WTC11 (cell line): ENCODE measurements around the gene LDLRAD1. TPM values are rescaled to one million over a fixed set of nuclear protein-coding genes. Genes with fewer than 3 reads are reported as not detected.

ENCODE experiments used
- ATAC-seq: fragments of 200-7000 bp; cut with Tn5 transposase; 2 replicates; pipeline ENCODE4 v1.10.0; 2021; ENCODE audit warnings: mild to moderate bottlenecking, moderate library complexity
- CTCF ChIA-PET: fragments of 300-600 bp; sonication (Branson Sonifier 250); formaldehyde crosslinking; loops from one replicate; lab custom pipeline; 2021; ENCODE audit warnings: antibody characterized with exemption; lab: Charles Lee
- POLR2A ChIA-PET: fragments of 350-600 bp; sonication (Branson Sonifier 250); formaldehyde crosslinking; loops from one replicate; lab custom pipeline; 2021; ENCODE audit warnings: antibody characterized with exemption; lab: Charles Lee
- DNase-seq: peaks from one replicate; pipeline ENCODE4 v3.0.0; 2021; ENCODE audit warnings: low spot score
- H3K27ac Mint-ChIP-seq: 2 replicates; pipeline ENCODE4 v1.8.0; 2021; ENCODE audit warnings: mixed read lengths
- H3K27me3 Mint-ChIP-seq: 2 replicates; pipeline ENCODE4 v1.8.0; 2021; ENCODE audit warnings: low read depth, mild to moderate bottlenecking, moderate library complexity, mixed read lengths
- H3K36me3 Mint-ChIP-seq: 2 replicates; pipeline ENCODE4 v1.8.0; 2021; ENCODE audit warnings: mixed read lengths
- H3K4me1 Mint-ChIP-seq: 2 replicates; pipeline ENCODE4 v1.8.0; 2022; ENCODE audit warnings: mixed read lengths
- H3K4me3 Mint-ChIP-seq: 2 replicates; pipeline ENCODE4 v1.8.0; 2021; ENCODE audit warnings: mild to moderate bottlenecking, moderate library complexity, mixed read lengths
- H3K9me3 Mint-ChIP-seq: 2 replicates; pipeline ENCODE4 v1.8.0; 2021; ENCODE audit warnings: mixed read lengths
- EMX1 ChIP-seq: fragments of 250-450 bp; sonication (Bioruptor Pico); IDR thresholded peaks from 2 replicates; pipeline ENCODE4 v1.8.0; 2021; ENCODE audit warnings: mild to moderate bottlenecking
- FOXP1 ChIP-seq: sonication (generic); formaldehyde crosslinking; IDR thresholded peaks from 2 replicates; pipeline ENCODE4 v1.8.0; 2022; ENCODE audit warnings: missing genetic modification reagents, mild to moderate bottlenecking, moderate library complexity, borderline replicate concordance
- microRNA-seq: library from miRNA; unstranded; fragments of <30 nt; microRNA quantifications from one replicate; pipeline ENCODE4 v1.2.0, GENCODE V29; 2022; ENCODE audit warnings: borderline number of aligned reads
- total RNA-seq: library from RNA; stranded (reverse); gene quantifications from 3 replicates; pipeline ENCODE4 v1.2.3, GENCODE V29; 2021
- TF ChIP-seq, protein P1 (sequence below): sonication (generic); formaldehyde crosslinking; conservative IDR thresholded peaks from 2 replicates; pipeline ENCODE4 v1.8.1; 2022; ENCODE audit warnings: mild to moderate bottlenecking, missing genetic modification reagents
- TF ChIP-seq, protein P2 (sequence below): fragments of 200-600 bp; IDR thresholded peaks from 2 replicates; pipeline ENCODE4 v1.8.0; 2022; ENCODE audit warnings: antibody characterized with exemption

LDLRAD1 gene
- total RNA-seq, 1 experiment from 2014 or later: 0.09 TPM

GRCh38 chr1:53959664-53960250 is 58.2 kb downstream of the LDLRAD1 start:
- ATAC-seq: no peak

More at GRCh38 chr1:53959664-53960250, 58.2 kb downstream of the LDLRAD1 start:
- ChIA-PET POLR2A (interaction anchor here (0.7 to 1.5 kb wide), 5 partner anchors 93 to 556 kb away, joined by 3 to 7 read pairs (median 4); no protein-coding TSS in a partner anchor), CTCF (interaction anchor here (0.7 to 4.1 kb wide), 33 partner anchors 10 to 619 kb away, joined by 3 to 70 read pairs (median 4); partner anchors contain the start of genes IFT25 and LRRC42)
- Mint-ChIP-seq H3K27me3 (no peaks in the 10 kb centered on the region), H3K36me3 (peaks cover 36% of the 10 kb centered on the region), H3K27ac (no peak overlapping the region), H3K4me1 (peaks cover 24% of the 10 kb centered on the region), H3K9me3 (no peaks in the 10 kb centered on the region), H3K4me3 (no peak overlapping the region)
- TF ChIP-seq, protein P1, sequence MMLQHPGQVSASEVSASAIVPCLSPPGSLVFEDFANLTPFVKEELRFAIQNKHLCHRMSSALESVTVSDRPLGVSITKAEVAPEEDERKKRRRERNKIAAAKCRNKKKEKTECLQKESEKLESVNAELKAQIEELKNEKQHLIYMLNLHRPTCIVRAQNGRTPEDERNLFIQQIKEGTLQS: no peak
- TF ChIP-seq FOXP1 (CRISPR knock-in tag) (no peak), EMX1 (no peak)
- TF ChIP-seq, protein P2, sequence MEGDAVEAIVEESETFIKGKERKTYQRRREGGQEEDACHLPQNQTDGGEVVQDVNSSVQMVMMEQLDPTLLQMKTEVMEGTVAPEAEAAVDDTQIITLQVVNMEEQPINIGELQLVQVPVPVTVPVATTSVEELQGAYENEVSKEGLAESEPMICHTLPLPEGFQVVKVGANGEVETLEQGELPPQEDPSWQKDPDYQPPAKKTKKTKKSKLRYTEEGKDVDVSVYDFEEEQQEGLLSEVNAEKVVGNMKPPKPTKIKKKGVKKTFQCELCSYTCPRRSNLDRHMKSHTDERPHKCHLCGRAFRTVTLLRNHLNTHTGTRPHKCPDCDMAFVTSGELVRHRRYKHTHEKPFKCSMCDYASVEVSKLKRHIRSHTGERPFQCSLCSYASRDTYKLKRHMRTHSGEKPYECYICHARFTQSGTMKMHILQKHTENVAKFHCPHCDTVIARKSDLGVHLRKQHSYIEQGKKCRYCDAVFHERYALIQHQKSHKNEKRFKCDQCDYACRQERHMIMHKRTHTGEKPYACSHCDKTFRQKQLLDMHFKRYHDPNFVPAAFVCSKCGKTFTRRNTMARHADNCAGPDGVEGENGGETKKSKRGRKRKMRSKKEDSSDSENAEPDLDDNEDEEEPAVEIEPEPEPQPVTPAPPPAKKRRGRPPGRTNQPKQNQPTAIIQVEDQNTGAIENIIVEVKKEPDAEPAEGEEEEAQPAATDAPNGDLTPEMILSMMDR: peak; percentile 38; the same call in 1 of the 2 replicates
- no peak for DNase-seq

Small RNA genes within 50 kb of the gene (microRNA-seq; reads per million reads assigned to microRNA genes)
- not detected for gene MIR4781

Other genes with a start within 250 kb of the LDLRAD1 start
- gene NDC1, start 179.9 kb downstream of the LDLRAD1 start, total RNA-seq: 52.4 to 61.2 TPM (median 54.2 TPM) in 3 replicates
- 21.9 to 28.6 TPM (median 25.9 TPM) in 3 replicates for gene YIPF1, start 128.4 kb downstream of the LDLRAD1 start, total RNA-seq
- 0.23 TPM in 1 of 3 replicates, not detected in the others for gene DIO1, start 124.0 kb downstream of the LDLRAD1 start, total RNA-seq
- 22.6 to 27.9 TPM (median 26.3 TPM) in 3 replicates for gene IFT25, start 72.5 kb downstream of the LDLRAD1 start, total RNA-seq
- 38.1 to 39.1 TPM (median 38.6 TPM) in 3 replicates for gene LRRC42, start 71.8 kb downstream of the LDLRAD1 start, total RNA-seq
- gene TMEM59, start 35.0 kb upstream of the LDLRAD1 start, total RNA-seq: 122 to 133 TPM (median 128 TPM) in 3 replicates
- gene TCEANC2, start 35.4 kb upstream of the LDLRAD1 start, total RNA-seq: 4.7 to 6.9 TPM (median 6.3 TPM) in 3 replicates
- gene CDCP2, start 134.8 kb upstream of the LDLRAD1 start, total RNA-seq: 0.07 TPM in 1 of 3 replicates, not detected in the others
- gene CYB5RL, start 181.8 kb upstream of the LDLRAD1 start, total RNA-seq: 13.1 to 14.2 TPM (median 13.4 TPM) in 3 replicates
- 125 to 143 TPM (median 130 TPM) in 3 replicates for gene MRPL37, start 182.0 kb upstream of the LDLRAD1 start, total RNA-seq